ENCODE data around the gene DDIT3. TPM values are rescaled to one million over a fixed set of nuclear protein-coding genes. Genes with fewer than 3 reads are reported as not detected.

Gene DDIT3
- total RNA-seq, 2 experiments from 2014 or later, result 28.0 TPM

GRCh38 chr12:57534250-57534649 is 13.9 kb upstream of the DDIT3 start:
- Mint-ChIP-seq H3K27ac (no peak overlapping the region), H3K36me3 (ENCODE audit: low read depth) (peaks cover 8% of the 10 kb centered on the region), H3K4me1 (ENCODE audit: low read depth) (peaks cover 3% of the 10 kb centered on the region), H3K9me3 (no peaks in the 10 kb centered on the region), H3K4me3 (no peak overlapping the region), H3K27me3 (no peaks in the 10 kb centered on the region)
- intact Hi-C loops (cut with micrococcal nuclease), result no loop called here
- ChIA-PET CTCF (interaction anchor here (0.8 to 3.6 kb wide), 4 partner anchors 9 to 159 kb away, joined by 3 to 9 read pairs (median 4); partner anchors contain the start of gene B4GALNT1), POLR2A (interaction anchor here (0.5 to 2.2 kb wide), 3 partner anchors 9 to 1003 kb away, joined by 3 to 12 read pairs (median 3); no protein-coding TSS in a partner anchor)
- no peak for TF ChIP-seq CTCF (IDR thresholded peaks at IDR 0.05)
- ATAC-seq, result no peak
- no peak for DNase-seq

- peaks cover 14% of the 10 kb centered on the region for H3K36me3 Mint-ChIP-seq (ENCODE audit: low read depth)
- H3K4me3 Mint-ChIP-seq, result no peak overlapping the region
- H3K27ac Mint-ChIP-seq, result no peak overlapping the region
- H3K4me1 Mint-ChIP-seq (ENCODE audit: low read depth), result peaks cover under 1% of the 10 kb centered on the region
- ATAC-seq (no peak), DNase-seq (no peak)
- intact Hi-C loops (cut with micrococcal nuclease), result no loop called here
- no peaks in the 10 kb centered on the region for H3K27me3 Mint-ChIP-seq
- no peaks in the 10 kb centered on the region for H3K9me3 Mint-ChIP-seq
- CTCF ChIA-PET, result no interaction called here
- POLR2A ChIA-PET, result interaction anchor here (0.8 to 1.4 kb wide), 2 partner anchors 10 kb away, joined by 3 read pairs; no protein-coding TSS in a partner anchor
- TF ChIP-seq CTCF (IDR thresholded peaks at IDR 0.05), result no peak
Observed at GRCh38 chr12:57533108-57533507, 12.8 kb upstream of the DDIT3 start.

GRCh38 chr12:57531836-57532235 is 11.5 kb upstream of the DDIT3 start:
- Mint-ChIP-seq H3K27ac (no peak overlapping the region), H3K36me3 (ENCODE audit: low read depth) (peaks cover 15% of the 10 kb centered on the region), H3K4me3 (no peak overlapping the region), H3K4me1 (ENCODE audit: low read depth) (peaks cover 3% of the 10 kb centered on the region), H3K9me3 (no peaks in the 10 kb centered on the region), H3K27me3 (no peaks in the 10 kb centered on the region)
- no peak for DNase-seq
- ATAC-seq, result no peak
- CTCF ChIA-PET, result interaction anchor here (0.8 kb wide), 1 partner anchor 20 kb away, joined by 3 read pairs; no protein-coding TSS in a partner anchor
- no peak for TF ChIP-seq CTCF (IDR thresholded peaks at IDR 0.05)
- intact Hi-C loops (cut with micrococcal nuclease), result no loop called here
- POLR2A ChIA-PET, result interaction anchor here (0.6 to 1.4 kb wide), 5 partner anchors 8 to 198 kb away, joined by 3 to 4 read pairs (median 3); no protein-coding TSS in a partner anchor

- ATAC-seq (no peak), DNase-seq (no peak)
- intact Hi-C loops (cut with micrococcal nuclease), result no loop called here
- ChIA-PET POLR2A (interaction anchor here (0.8 to 1.7 kb wide), 4 partner anchors 10 to 129 kb away, joined by 3 to 9 read pairs (median 4); partner anchors contain the start of gene DDIT3), CTCF (interaction anchor here (0.9 to 1.6 kb wide), 3 partner anchors 9 to 68 kb away, joined by 3 to 5 read pairs (median 5); no protein-coding TSS in a partner anchor)
- Mint-ChIP-seq H3K4me1 (ENCODE audit: low read depth) (peaks cover 6% of the 10 kb centered on the region), H3K27ac (no peak overlapping the region), H3K36me3 (ENCODE audit: low read depth) (peaks cover 15% of the 10 kb centered on the region), H3K9me3 (no peaks in the 10 kb centered on the region), H3K4me3 (no peak overlapping the region), H3K27me3 (no peaks in the 10 kb centered on the region)
- TF ChIP-seq CTCF (IDR thresholded peaks at IDR 0.05), result no peak
Observed at GRCh38 chr12:57530396-57531142, 10.3 kb upstream of the DDIT3 start.

GRCh38 chr12:57529831-57530230 is 9.5 kb upstream of the DDIT3 start:
- H3K27me3 Mint-ChIP-seq, result no peaks in the 10 kb centered on the region
- POLR2A ChIA-PET, result interaction anchor here (0.8 to 1.7 kb wide), 4 partner anchors 9 to 130 kb away, joined by 3 to 9 read pairs (median 4); partner anchors contain the start of gene DDIT3
- no peak overlapping the region for H3K27ac Mint-ChIP-seq
- DNase-seq (no peak), ATAC-seq (no peak)
- intact Hi-C loops (cut with micrococcal nuclease), result no loop called here
- no peak overlapping the region for H3K4me3 Mint-ChIP-seq
- H3K4me1 Mint-ChIP-seq (ENCODE audit: low read depth), result peaks cover 11% of the 10 kb centered on the region
- peaks cover 17% of the 10 kb centered on the region for H3K36me3 Mint-ChIP-seq (ENCODE audit: low read depth)
- H3K9me3 Mint-ChIP-seq, result no peaks in the 10 kb centered on the region
- CTCF ChIA-PET, result interaction anchor here (0.9 to 1.6 kb wide), 3 partner anchors 10 to 67 kb away, joined by 3 to 5 read pairs (median 5); no protein-coding TSS in a partner anchor
- TF ChIP-seq CTCF (IDR thresholded peaks at IDR 0.05), result no peak

All from activated CD8-positive, alpha-beta T cell treated with anti-CD3 and anti-CD28 coated beads for 36 hours (primary cell).